Islet precursor cell (in vitro differentiated cells): ENCODE results near the gene SNX2.
"Not testable (repeated sequence)": the region's sequence is repeated elsewhere in the genome, so short reads cannot be mapped to it uniquely, and the experiment has no call there.

ENCODE experiments used
- DNase-seq: peaks from one replicate; pipeline ENCODE4 v3.0.0-alpha.2; 2018

Gene SNX2

GRCh38 chr5:122845229-122846050, 70.6 kb downstream of the SNX2 start, which contains the start of gene SNX24:
SNX24 (plus strand) TSS chr5:122845613; CDS start chr5:122845634, 21 bp downstream.
- DNase-seq, result peak; percentile 90

- peak; percentile 77 for DNase-seq
These were observed 71.2 kb downstream of the SNX2 start for GRCh38 chr5:122846051-122846550.

- DNase-seq, result no peak
These were observed 72.8 kb downstream of the SNX2 start for GRCh38 chr5:122847687-122848081.

- peak; percentile 68 for DNase-seq
These were observed 74.9 kb downstream of the SNX2 start for GRCh38 chr5:122849771-122850170.

- not testable (repeated sequence) for DNase-seq
These were observed 82.7 kb downstream of the SNX2 start for GRCh38 chr5:122857538-122857937.

GRCh38 chr5:122858451-122858850, 83.6 kb downstream of the SNX2 start:
- no peak for DNase-seq

GRCh38 chr5:122863240-122863639, 88.4 kb downstream of the SNX2 start:
- DNase-seq, result no peak

- DNase-seq, result no peak
These were observed 88.8 kb downstream of the SNX2 start for GRCh38 chr5:122863721-122864120.

GRCh38 chr5:122864400-122864799, 89.5 kb downstream of the SNX2 start:
- DNase-seq, result no peak

GRCh38 chr5:122864842-122865241, 90.0 kb downstream of the SNX2 start:
- no peak for DNase-seq

GRCh38 chr5:122870219-122870856, 95.5 kb downstream of the SNX2 start:
- no peak for DNase-seq

GRCh38 chr5:122871661-122872060, 96.8 kb downstream of the SNX2 start:
- DNase-seq, result no peak

- no peak for DNase-seq
These were observed 99.4 kb downstream of the SNX2 start for GRCh38 chr5:122874179-122874875.

- DNase-seq, result no peak
These were observed 102.6 kb downstream of the SNX2 start for GRCh38 chr5:122877518-122877917.

- DNase-seq, result no peak
These were observed 104.2 kb downstream of the SNX2 start for GRCh38 chr5:122879076-122879475.
